ENCODE data around the gene TWSG1. TPM values are rescaled to one million over a fixed set of nuclear protein-coding genes. Genes with fewer than 3 reads are reported as not detected.
"Not testable (repeated sequence)": the region's sequence is repeated elsewhere in the genome, so short reads cannot be mapped to it uniquely, and the experiment has no call there.

TWSG1 gene
- total and polyA plus RNA-seq, 5 donors from 2014 or later: 1.9 to 2.6 (median 2.5) TPM

DNA sequence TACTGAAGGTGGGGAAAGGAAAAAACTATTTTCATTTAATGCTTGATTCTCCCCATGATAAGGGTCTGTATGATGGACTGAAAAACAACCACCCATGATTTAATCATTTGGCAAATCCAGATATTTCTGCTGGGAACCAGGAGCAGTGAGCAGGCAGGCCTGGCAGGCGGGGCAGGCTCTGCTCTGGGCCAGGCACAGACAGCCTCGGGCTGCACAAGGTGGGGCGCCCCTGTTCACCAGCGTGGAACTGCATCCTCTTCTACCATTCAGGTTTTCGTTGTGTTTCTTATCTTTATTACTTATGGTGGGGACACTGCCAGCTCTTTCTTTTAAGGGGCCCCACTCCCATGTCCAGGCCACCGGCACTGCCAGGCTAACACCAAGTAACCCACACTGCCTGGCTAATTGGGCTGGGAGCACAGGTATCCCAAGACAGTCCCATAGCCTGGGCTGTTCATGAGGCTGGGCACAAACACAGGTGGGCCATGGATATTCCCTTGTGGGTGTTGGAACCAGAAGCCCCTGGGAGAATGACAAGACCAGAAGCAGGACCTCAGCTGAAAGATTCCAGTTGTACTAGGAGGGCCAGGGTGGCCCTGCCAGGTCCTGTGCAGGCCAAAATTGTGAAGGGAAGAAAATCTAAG lies 83.6 kb downstream of the TWSG1 start:
- no peak for ATAC-seq (ENCODE audit: low read depth in 2 of 2)

GRCh38 chr18:9419956-9420631 lies 85.5 kb downstream of the TWSG1 start:
- Histone ChIP-seq H3K4me1 (ENCODE audit: control insufficient read depth, insufficient read depth, low read length, poor library complexity, severe bottlenecking) (no peaks in the 10 kb centered on the region), H3K27ac (ENCODE audit: insufficient read depth, low read length, poor library complexity, severe bottlenecking) (no peak overlapping the region), H3K36me3 (ENCODE audit: control insufficient read depth, insufficient read depth, low read length) (no peaks in the 10 kb centered on the region), H3K4me3 (ENCODE audit: low read depth, low read length) (no peak overlapping the region), H3K9me3 (ENCODE audit: control insufficient read depth in 2 of 2, low read length in 2 of 2) (peaks cover 0 to 3% of the 10 kb centered on the region in 2 experiments), H3K27me3 (ENCODE audit: control insufficient read depth, insufficient read depth, low read length) (no peaks in the 10 kb centered on the region)
- Mint-ChIP-seq H3K4me3 (no peak overlapping the region), H3K4me1 (no peaks in the 10 kb centered on the region), H3K9me3 (peaks cover 0 to 1% (median 0%) of the 10 kb centered on the region in 7 donors), H3K27ac (no peak overlapping the region), H3K36me3 (no peaks in the 10 kb centered on the region), H3K27me3 (peaks cover 5% of the 10 kb centered on the region)
- no peak for ATAC-seq (ENCODE audit: low read depth in 2 of 2)
- no peak for DNase-seq

More for the DNA sequence above, 83.6 kb downstream of the TWSG1 start:
- Mint-ChIP-seq H3K36me3 (no peaks in the 10 kb centered on the region), H3K27me3 (peaks cover 5% of the 10 kb centered on the region), H3K9me3 (peaks cover 0 to 1% (median 0%) of the 10 kb centered on the region in 7 donors), H3K4me3 (no peak overlapping the region), H3K4me1 (no peaks in the 10 kb centered on the region), H3K27ac (peak overlapping the region in 1 of 3 donors; percentile 62)
- H3K27ac ChIP-seq (ENCODE audit: insufficient read depth, low read length, poor library complexity, severe bottlenecking): no peak overlapping the region
- no peak overlapping the region for H3K4me3 ChIP-seq (ENCODE audit: low read depth, low read length)
- no peaks in the 10 kb centered on the region for H3K27me3 ChIP-seq (ENCODE audit: control insufficient read depth, insufficient read depth, low read length)
- no peaks in the 10 kb centered on the region for H3K4me1 ChIP-seq (ENCODE audit: control insufficient read depth, insufficient read depth, low read length, poor library complexity, severe bottlenecking)
- no peaks in the 10 kb centered on the region for H3K9me3 ChIP-seq (ENCODE audit: control insufficient read depth in 2 of 2, low read length in 2 of 2)
- no peaks in the 10 kb centered on the region for H3K36me3 ChIP-seq (ENCODE audit: control insufficient read depth, insufficient read depth, low read length)
- DNase-seq: no peak

GRCh38 chr18:9421096-9421900 lies 86.7 kb downstream of the TWSG1 start:
- no peaks in the 10 kb centered on the region for H3K4me1 ChIP-seq (ENCODE audit: control insufficient read depth, insufficient read depth, low read length, poor library complexity, severe bottlenecking)
- no peak overlapping the region for H3K27ac ChIP-seq (ENCODE audit: insufficient read depth, low read length, poor library complexity, severe bottlenecking)
- no peaks in the 10 kb centered on the region for H3K4me1 Mint-ChIP-seq
- ATAC-seq (ENCODE audit: low read depth in 2 of 2) (no peak), DNase-seq (no peak)
- H3K36me3 Mint-ChIP-seq: no peaks in the 10 kb centered on the region
- peaks cover 0 to 1% (median 0%) of the 10 kb centered on the region in 7 donors for H3K9me3 Mint-ChIP-seq
- no peak overlapping the region for H3K27ac Mint-ChIP-seq
- H3K9me3 ChIP-seq (ENCODE audit: control insufficient read depth in 2 of 2, low read length in 2 of 2): peaks cover 0 to 3% of the 10 kb centered on the region in 2 experiments
- no peak overlapping the region for H3K4me3 Mint-ChIP-seq
- no peaks in the 10 kb centered on the region for H3K27me3 ChIP-seq (ENCODE audit: control insufficient read depth, insufficient read depth, low read length)
- no peaks in the 10 kb centered on the region for H3K36me3 ChIP-seq (ENCODE audit: control insufficient read depth, insufficient read depth, low read length)
- peaks cover 5% of the 10 kb centered on the region for H3K27me3 Mint-ChIP-seq
- no peak overlapping the region for H3K4me3 ChIP-seq (ENCODE audit: low read depth, low read length)

DNA sequence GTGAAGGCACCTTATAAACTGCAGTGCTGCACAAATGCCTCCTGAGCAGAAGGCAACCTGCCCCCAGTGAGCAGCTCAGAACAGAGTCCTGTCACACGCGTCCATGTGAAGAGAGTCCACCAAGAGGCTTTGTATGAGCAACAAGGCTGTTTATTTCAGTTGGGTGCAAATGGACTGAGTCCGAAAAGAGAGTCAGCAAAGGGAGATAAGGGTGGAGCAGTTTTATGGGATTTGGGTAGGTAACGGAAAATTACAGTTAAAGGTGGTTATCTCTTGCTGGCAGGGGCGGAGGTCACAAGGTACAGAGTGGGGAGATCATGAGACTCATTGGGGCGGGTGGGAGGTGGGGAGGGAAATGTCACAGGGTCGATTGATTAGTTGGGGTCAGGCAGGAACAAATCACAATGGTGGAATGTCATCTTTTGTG lies 87.3 kb downstream of the TWSG1 start:
- Histone ChIP-seq H3K4me1 (ENCODE audit: control insufficient read depth, insufficient read depth, low read length, poor library complexity, severe bottlenecking) (no peaks in the 10 kb centered on the region), H3K27ac (ENCODE audit: insufficient read depth, low read length, poor library complexity, severe bottlenecking) (no peak overlapping the region), H3K9me3 (ENCODE audit: control insufficient read depth in 2 of 2, low read length in 2 of 2) (peaks cover 0 to 3% of the 10 kb centered on the region in 2 experiments), H3K27me3 (ENCODE audit: control insufficient read depth, insufficient read depth, low read length) (no peaks in the 10 kb centered on the region), H3K36me3 (ENCODE audit: control insufficient read depth, insufficient read depth, low read length) (no peaks in the 10 kb centered on the region), H3K4me3 (ENCODE audit: low read depth, low read length) (no peak overlapping the region)
- Mint-ChIP-seq H3K27ac (no peak overlapping the region), H3K4me3 (no peak overlapping the region), H3K4me1 (no peaks in the 10 kb centered on the region), H3K36me3 (no peaks in the 10 kb centered on the region), H3K27me3 (peaks cover under 1% of the 10 kb centered on the region), H3K9me3 (peaks cover 0 to 1% (median 0%) of the 10 kb centered on the region in 7 donors)
- DNase-seq: no peak
- ATAC-seq (ENCODE audit: low read depth in 2 of 2): no peak

DNA sequence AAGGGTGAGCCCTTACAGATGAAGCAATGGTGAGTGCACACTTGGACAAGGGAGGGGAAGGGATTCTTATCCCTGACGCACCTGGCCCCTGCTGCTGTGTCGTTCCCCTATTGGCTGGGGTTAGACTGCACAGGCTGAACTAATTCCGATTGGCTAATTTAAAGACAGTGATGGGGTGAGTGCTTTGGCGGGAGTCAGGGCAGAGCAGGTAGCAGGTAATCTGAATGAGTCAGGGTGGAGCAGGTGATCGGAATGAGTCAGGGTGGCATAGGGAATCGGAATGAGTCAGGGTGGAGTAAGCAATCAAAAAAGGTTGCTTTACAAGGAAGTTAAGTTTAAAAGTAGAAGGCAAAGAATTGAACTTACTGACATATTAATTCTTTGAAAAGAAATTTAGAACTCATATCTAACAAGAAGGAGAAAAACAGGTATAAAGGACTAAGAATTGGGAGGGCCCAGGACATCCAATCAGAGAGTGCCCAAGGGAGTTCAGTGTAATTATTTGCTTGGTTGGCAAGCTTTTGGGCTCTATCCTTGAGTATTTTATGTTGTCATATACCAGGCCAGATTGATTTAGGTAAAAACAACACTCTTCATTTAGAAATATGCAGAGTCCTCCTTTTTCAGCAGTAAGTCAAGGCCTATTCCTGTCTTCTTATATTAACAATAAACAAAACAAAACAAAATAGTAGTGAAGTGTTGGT lies 88.4 kb downstream of the TWSG1 start:
- DNase-seq: no peak
- Histone ChIP-seq H3K27ac (ENCODE audit: insufficient read depth, low read length, poor library complexity, severe bottlenecking) (no peak overlapping the region), H3K4me3 (ENCODE audit: low read depth, low read length) (no peak overlapping the region), H3K27me3 (ENCODE audit: control insufficient read depth, insufficient read depth, low read length) (no peaks in the 10 kb centered on the region), H3K9me3 (ENCODE audit: control insufficient read depth in 2 of 2, low read length in 2 of 2) (peaks cover 0 to 3% of the 10 kb centered on the region in 2 experiments), H3K4me1 (ENCODE audit: control insufficient read depth, insufficient read depth, low read length, poor library complexity, severe bottlenecking) (no peaks in the 10 kb centered on the region), H3K36me3 (ENCODE audit: control insufficient read depth, insufficient read depth, low read length) (no peaks in the 10 kb centered on the region)
- peaks cover 4% of the 10 kb centered on the region for H3K27me3 Mint-ChIP-seq
- H3K27ac Mint-ChIP-seq: no peak overlapping the region
- H3K4me1 Mint-ChIP-seq: no peaks in the 10 kb centered on the region
- H3K9me3 Mint-ChIP-seq: peaks cover 0 to 1% (median 0%) of the 10 kb centered on the region in 7 donors
- no peak for ATAC-seq (ENCODE audit: low read depth in 2 of 2)
- no peaks in the 10 kb centered on the region for H3K36me3 Mint-ChIP-seq
- H3K4me3 Mint-ChIP-seq: no peak overlapping the region

- H3K27me3 ChIP-seq (ENCODE audit: control insufficient read depth, insufficient read depth, low read length); H3K4me1 Mint-ChIP-seq; ATAC-seq (ENCODE audit: low read depth in 2 of 2); H3K9me3 Mint-ChIP-seq; H3K27me3 Mint-ChIP-seq; H3K27ac ChIP-seq (ENCODE audit: insufficient read depth, low read length, poor library complexity, severe bottlenecking); DNase-seq; H3K27ac Mint-ChIP-seq; H3K9me3 ChIP-seq (ENCODE audit: control insufficient read depth in 2 of 2, low read length in 2 of 2); H3K4me3 ChIP-seq (ENCODE audit: low read depth, low read length); H3K36me3 Mint-ChIP-seq; H3K36me3 ChIP-seq (ENCODE audit: control insufficient read depth, insufficient read depth, low read length); H3K4me1 ChIP-seq (ENCODE audit: control insufficient read depth, insufficient read depth, low read length, poor library complexity, severe bottlenecking); H3K4me3 Mint-ChIP-seq: not testable (repeated sequence)
Measured at GRCh38 chr18:9423648-9424047, 89.1 kb downstream of the TWSG1 start.

DNA sequence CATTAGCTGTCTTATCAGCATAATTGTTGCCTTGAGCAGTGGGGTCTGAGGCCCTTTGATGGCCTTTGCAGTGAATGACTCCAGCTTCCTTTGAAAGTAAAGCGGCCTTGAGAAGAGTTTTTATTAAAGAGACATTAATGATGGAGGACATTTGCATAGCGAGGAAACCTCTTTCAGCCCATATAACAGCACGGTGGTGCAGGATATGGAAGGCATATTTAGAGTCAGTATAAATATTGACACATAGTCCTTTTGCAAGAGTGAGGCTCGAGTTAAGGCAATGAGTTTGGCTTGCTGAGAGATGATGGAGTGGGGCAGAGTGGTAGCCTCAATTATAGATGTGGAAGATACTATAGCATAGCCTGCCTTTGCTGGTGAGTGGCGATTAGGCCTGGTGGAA lies 89.7 kb downstream of the TWSG1 start:
- ATAC-seq (ENCODE audit: low read depth in 2 of 2); H3K27ac ChIP-seq (ENCODE audit: insufficient read depth, low read length, poor library complexity, severe bottlenecking); H3K27me3 ChIP-seq (ENCODE audit: control insufficient read depth, insufficient read depth, low read length); H3K36me3 Mint-ChIP-seq; H3K4me1 ChIP-seq (ENCODE audit: control insufficient read depth, insufficient read depth, low read length, poor library complexity, severe bottlenecking); H3K4me3 Mint-ChIP-seq; H3K36me3 ChIP-seq (ENCODE audit: control insufficient read depth, insufficient read depth, low read length); DNase-seq; H3K4me1 Mint-ChIP-seq; H3K9me3 Mint-ChIP-seq; H3K27me3 Mint-ChIP-seq; H3K4me3 ChIP-seq (ENCODE audit: low read depth, low read length); H3K27ac Mint-ChIP-seq; H3K9me3 ChIP-seq (ENCODE audit: control insufficient read depth in 2 of 2, low read length in 2 of 2): not testable (repeated sequence)

Data from CD4-positive, CD25-positive, alpha-beta regulatory T cell (primary cell).